ENCODE measurements around the gene TRAK1.

DNA sequence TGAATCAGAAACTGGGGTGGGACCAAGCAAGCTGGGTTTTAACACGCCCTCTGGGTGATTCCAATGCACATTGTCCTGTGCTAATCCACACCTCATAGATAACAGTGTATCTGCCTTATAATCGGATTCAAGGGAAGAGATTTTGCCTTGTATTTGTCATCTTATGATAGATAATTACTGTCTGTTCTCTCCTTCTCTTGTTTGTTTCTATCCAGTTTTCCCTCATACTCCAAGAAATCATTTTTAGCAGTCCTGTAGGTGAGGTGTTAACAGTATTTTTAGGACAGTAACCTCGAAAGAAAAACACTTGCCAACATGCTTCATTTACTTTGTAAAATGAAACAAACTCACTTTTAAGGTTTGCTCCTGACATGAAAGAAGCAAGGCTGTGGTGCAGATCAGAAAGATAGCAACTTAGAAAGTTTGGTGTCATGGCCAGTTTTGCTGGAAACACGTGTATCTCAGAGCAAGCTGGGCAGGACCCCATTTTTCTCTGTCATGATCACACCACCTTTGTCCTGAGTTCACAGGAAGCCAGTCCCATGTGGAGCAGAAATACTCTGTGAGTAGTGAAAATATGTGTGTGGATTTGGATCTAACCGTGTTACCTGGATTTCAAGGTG lies 72.6 kb downstream of the TRAK1 start:
- TF ChIP-seq CTCF (conservative IDR thresholded peaks at IDR 0.05; ENCODE audit: low read length) = no peak
- no peak for TF ChIP-seq EZH2phosphoT487 (IDR thresholded peaks at IDR 0.05; ENCODE audit: borderline replicate concordance, low read depth, low read length)

Data from OCI-LY7 (cell line).